Stimulated activated CD8-positive, alpha-beta memory T cell treated with anti-CD3 and anti-CD28 coated beads, Interleukin-12 subunit alpha, Interleukin-12 subunit beta, amount 100 ng/mL, for 1 hour (primary cell): Measurements from ENCODE around the gene SIRPB1.
A peak's percentile ranks its signal among the peaks of the same experiment; 100 is the strongest.
"Not testable (repeated sequence)": the region's sequence is repeated elsewhere in the genome, so short reads cannot be mapped to it uniquely, and the experiment has no call there.

Source experiments
- DNase-seq: peaks from one replicate; pipeline ENCODE4 v3.0.0-alpha.2; 2020; ENCODE audit warnings: low read depth

The SIRPB1 gene

GRCh38 chr20:1619861-1620444 lies at the start of gene SIRPB1:
TSS of gene SIRPB1 (minus strand) at chr20:1620009. CDS start at chr20:1619944, 65 bp downstream.
- DNase-seq, result no peak

- DNase-seq, result no peak
Measured at GRCh38 chr20:1669304-1669703, 49.5 kb upstream of the SIRPB1 start.

GRCh38 chr20:1667502-1668085 lies 47.8 kb upstream of the SIRPB1 start:
- DNase-seq, result no peak

- no peak for DNase-seq
Measured at GRCh38 chr20:1666802-1667201, 47.0 kb upstream of the SIRPB1 start.

- no peak for DNase-seq
Measured at GRCh38 chr20:1665345-1665744, 45.5 kb upstream of the SIRPB1 start.

- peak; percentile 42 for DNase-seq
Measured at GRCh38 chr20:1664911-1665310, 45.1 kb upstream of the SIRPB1 start.

GRCh38 chr20:1663917-1664316 lies 44.1 kb upstream of the SIRPB1 start:
- no peak for DNase-seq

GRCh38 chr20:1661542-1662299 lies 41.9 kb upstream of the SIRPB1 start:
- no peak for DNase-seq

- no peak for DNase-seq
Measured at GRCh38 chr20:1660246-1660645, 40.4 kb upstream of the SIRPB1 start.

- DNase-seq, result no peak
Measured at GRCh38 chr20:1657556-1658334, 37.9 kb upstream of the SIRPB1 start, which contains the start of gene SIRPG. TSS of gene SIRPG (minus strand) at chr20:1657779. CDS start at chr20:1657714, 65 bp downstream.

- DNase-seq, result no peak
Measured at GRCh38 chr20:1656844-1657243, 37.0 kb upstream of the SIRPB1 start.

GRCh38 chr20:1654996-1655395 lies 35.2 kb upstream of the SIRPB1 start:
- DNase-seq, result no peak

- DNase-seq, result no peak
Measured at GRCh38 chr20:1652960-1653359, 33.2 kb upstream of the SIRPB1 start.

GRCh38 chr20:1652104-1652503 lies 32.3 kb upstream of the SIRPB1 start:
- no peak for DNase-seq

- DNase-seq, result no peak
Measured at GRCh38 chr20:1651268-1652058, 31.7 kb upstream of the SIRPB1 start.

GRCh38 chr20:1648101-1648500 lies 28.3 kb upstream of the SIRPB1 start:
- no peak for DNase-seq

GRCh38 chr20:1646975-1647431 lies 27.2 kb upstream of the SIRPB1 start:
- DNase-seq, result no peak

- DNase-seq, result no peak
Measured at GRCh38 chr20:1644101-1644962, 24.5 kb upstream of the SIRPB1 start.

GRCh38 chr20:1638643-1639042 lies 18.8 kb upstream of the SIRPB1 start:
- DNase-seq, result not testable (repeated sequence)

GRCh38 chr20:1637755-1638154 lies 17.9 kb upstream of the SIRPB1 start:
- no peak for DNase-seq

GRCh38 chr20:1637226-1637625 lies 17.4 kb upstream of the SIRPB1 start:
- no peak for DNase-seq
